Heart left ventricle (tissue), 16 donors: ENCODE results near the gene BST1. TPM values are rescaled to one million over a fixed set of nuclear protein-coding genes. Genes with fewer than 3 reads are reported as not detected.

Source experiments
- ATAC-seq, 4 donors: fragments of 200-7000 bp; cut with Tn5 transposase; one replicate each; pipeline ENCODE4 v1.9.1; 2020 to 2022; ENCODE audit warnings: moderate library complexity in 4 of 4, mild to moderate bottlenecking in 3 of 4, moderate number of reproducible peaks in 1 of 4
- DNase-seq, 5 donors: peaks; one replicate each; pipeline ENCODE4 v3.0.0-alpha.2; 2020
- H3K27ac ChIP-seq, 12 donors: fragments of 200-600 bp; sonication (generic) in 4 of 12; one replicate each; pipeline versions ENCODE4 v1.5.0 to v1.8.0; 2016 to 2022; ENCODE audit warnings: mild to moderate bottlenecking in 2 of 12
- H3K27me3 ChIP-seq, 9 donors: fragments of 200-600 bp; sonication (generic) in 2 of 9; one replicate each; pipeline versions ENCODE4 v1.5.1 to v1.8.0; 2016 to 2022; ENCODE audit warnings: mild to moderate bottlenecking in 3 of 9
- H3K36me3 ChIP-seq, 9 donors: fragments of 200-600 bp; sonication (generic) in 2 of 9; one replicate each; pipeline versions ENCODE4 v1.5.0 to v1.8.0; 2018 to 2022; ENCODE audit warnings: mild to moderate bottlenecking in 2 of 9
- H3K4me1 ChIP-seq, 12 donors: fragments of 200-600 bp; sonication (generic) in 4 of 12; one replicate each; pipeline versions ENCODE4 v1.5.0 to v1.8.0; 2016 to 2022; ENCODE audit warnings: mild to moderate bottlenecking in 3 of 12
- H3K4me3 ChIP-seq, 12 donors: fragments of 200-600 bp; sonication (generic) in 4 of 12; one replicate each; pipeline versions ENCODE4 v1.5.0 to v1.8.0; 2017 to 2022; ENCODE audit warnings: mild to moderate bottlenecking in 9 of 12, moderate library complexity in 4 of 12
- H3K9me3 ChIP-seq, 12 donors: fragments of 200-600 bp; sonication (generic) in 4 of 12; one replicate each; pipeline versions ENCODE4 v1.5.0 to v1.8.0; 2016 to 2022; ENCODE audit warnings: mild to moderate bottlenecking in 1 of 12
- CTCF ChIP-seq, 12 donors: fragments of 200-600 bp; sonication (generic) in 4 of 12; IDR thresholded peaks; one replicate each; pipeline versions ENCODE4 v1.5.0 to v1.8.0; 2018 to 2022; ENCODE audit warnings: antibody characterized with exemption in 12 of 12, mild to moderate bottlenecking in 5 of 12
- POLR2A ChIP-seq, 2 donors: fragments of 450-650 bp; IDR thresholded peaks; one replicate each; pipeline ENCODE4 v1.6.1; 2017; ENCODE audit warnings: antibody characterized with exemption in 2 of 2, mild to moderate bottlenecking in 2 of 2, moderate library complexity in 2 of 2
- WGBS, 4 donors: extraction: QIAGEN DNeasy Blood & Tissue Kit in 2 of 4; methylation state at CpG; one replicate each; pipeline versions ENCODE4 v1.1.5 to v1.1.7; 2013 to 2018; 5-methylcytosine and 5-hydroxymethylcytosine counted together
- intact Hi-C, 10 donors: fragments of 100-400 bp; cut with DNase I; formaldehyde crosslinking; loops; one replicate each; pipeline versions ENCODE4 v1.11.1 to v1.14.2; 2022
- polyA plus RNA-seq, 2 donors: library from polyadenylated mRNA; stranded (reverse); fragments of 200-250 nt; gene quantifications; one replicate each; pipeline ENCODE4 v1.2.3, GENCODE V29; 2013
- total RNA-seq, 9 donors: library from RNA; depleted of rRNA in 2 of 9; stranded (reverse); fragments of >200 nt in 2 of 9; fragmentation: NEBNext Ultra II Directional in 3 of 9; extraction: Animal tissue kit (Norgen Biotek cat#: 25700) in 3 of 9; gene quantifications; one replicate each; pipeline versions ENCODE4 v1.1.0 to v1.2.4, GENCODE V29; 2016 to 2023
- donor health status: ischemic (EF 13 %, LVEDD 7.1; RV severe dilation, severe dysfunction).
- donor health status: healthy with polysubstance abuse.
- donor health status: DM: no; HTN: yes; CAD: no.
- donor health status: DM: no; HTN: no; CAD: no.
- donor health status: ischemic (EF 25% LVEDD 6.9; RV normal size, moderate dysfunction).
- donor health status: ischemic (EF 25% LVEDD 5.7; RV mildly dilated, moderate dysfunction).
- donor health status: healthy.
- donor health status: DM: yes; HTN: yes; CAD: no.
- donor health status: ischemic (EF 35%, LVEDD 5.7; RV mildly dilated, moderate dysfunction).
- donor health status: nonischemic (EF 11% LVEDD 7.7; RV severe dilation, severe dysfunction).
- donor health status: DM: yes; HTN: yes; CAD: no.
- donor health status: PGD.
- donor health status: ischemic (EF 29% LVEDD 5.4; RV normal size, mild dysfunction).
- donor health status: nonischemic (EF 23%, LVEDD 6.1; RV moderate dilation, normal function).

BST1 gene
- total and polyA plus RNA-seq, 11 donors, result 1.3 to 18.4 (median 2.1) TPM

DNA sequence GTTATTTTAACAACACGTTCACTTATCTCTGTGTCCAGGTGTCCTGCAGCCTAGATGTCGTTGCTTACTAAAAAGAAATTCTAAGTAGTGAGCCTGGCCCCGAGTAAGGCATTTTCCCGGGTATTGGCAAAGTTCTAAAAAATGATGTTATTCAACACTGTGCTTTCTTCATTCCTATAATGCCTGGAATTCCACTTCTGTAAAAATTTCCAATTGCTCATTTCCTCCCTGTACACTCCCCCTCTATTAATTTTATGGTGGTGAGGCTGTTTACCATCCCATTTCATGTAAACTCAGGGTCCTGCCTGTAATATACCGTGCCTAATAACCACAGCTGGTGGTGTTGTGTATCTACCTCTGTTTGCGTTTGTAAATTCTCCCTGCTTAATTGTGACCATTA, 14.2 kb downstream of the BST1 start:
- intact Hi-C loops, result loop anchor here in 1 of 10 donors (5.0 kb wide), 1 partner anchor 65 kb away; no protein-coding TSS in a partner anchor
- peaks cover 0 to 27% (median 0%) of the 10 kb centered on the region in 9 donors for H3K36me3 ChIP-seq
- TF ChIP-seq CTCF (IDR thresholded peaks at IDR 0.05) (no peak), POLR2A (IDR thresholded peaks at IDR 0.05) (no peak)
- ATAC-seq (no peak), DNase-seq (no peak)
- 78 to 87% (median 81%) methylated on average over 6 of the region's 6 CpGs for WGBS, 4 donors
- no peak overlapping the region for H3K4me3 ChIP-seq
- peaks cover 0 to 13% (median 0%) of the 10 kb centered on the region in 12 donors for H3K4me1 ChIP-seq
- no peak overlapping the region for H3K27ac ChIP-seq
- no peaks in the 10 kb centered on the region for H3K9me3 ChIP-seq
- H3K27me3 ChIP-seq, result no peaks in the 10 kb centered on the region

DNA sequence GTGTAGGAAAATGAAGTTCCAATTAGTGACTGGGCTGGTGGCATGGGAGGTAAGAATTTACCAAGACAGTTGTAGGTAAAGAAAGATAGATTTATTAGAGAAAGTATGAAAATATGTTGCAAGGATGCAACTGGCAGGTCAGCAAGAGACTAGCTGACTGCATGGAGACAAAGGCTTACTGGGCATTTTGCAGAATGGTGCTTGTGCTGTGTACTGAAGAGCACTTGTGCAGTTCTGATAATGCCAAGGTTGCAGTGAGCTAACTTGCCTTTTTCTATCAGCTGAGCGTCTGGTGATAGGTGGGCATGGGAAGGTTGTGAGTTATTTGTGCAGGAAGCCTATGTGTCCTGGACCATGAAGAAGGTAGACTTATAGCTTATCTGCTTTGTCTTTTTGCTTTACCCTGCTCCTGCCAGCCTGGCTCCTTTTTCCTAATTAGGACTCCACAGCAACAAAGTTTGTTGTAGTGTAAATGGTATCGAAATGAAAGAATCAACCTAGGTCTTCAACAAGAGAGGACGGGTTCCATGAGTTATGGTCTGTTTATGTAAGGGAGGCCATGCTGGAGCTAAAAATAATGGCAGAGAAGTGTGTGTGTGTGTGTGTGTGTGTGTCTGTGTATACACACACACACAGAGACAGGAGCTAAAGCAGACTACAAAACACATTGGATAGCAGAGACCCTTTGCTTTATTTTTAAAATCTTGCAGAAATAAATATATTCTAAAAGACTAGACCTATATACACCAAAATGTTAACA, 15.0 kb downstream of the BST1 start:
- DNase-seq (no peak), ATAC-seq (peak in 3 of 4 donors; percentile 42 to 56 (median 45))
- H3K4me3 ChIP-seq, result no peak overlapping the region
- intact Hi-C loops, result loop anchor here in 1 of 10 donors (5.0 kb wide), 1 partner anchor 64 kb away; no protein-coding TSS in a partner anchor
- WGBS, 4 donors, result 65 to 73% (median 68%) methylated on average over 3 of the region's 3 CpGs
- peaks cover 0 to 25% (median 0%) of the 10 kb centered on the region in 9 donors for H3K36me3 ChIP-seq
- H3K4me1 ChIP-seq, result peaks cover 0 to 13% (median 0%) of the 10 kb centered on the region in 12 donors
- peak overlapping the region in 1 of 12 donors; percentile 33 for H3K27ac ChIP-seq
- H3K9me3 ChIP-seq, result no peaks in the 10 kb centered on the region
- TF ChIP-seq CTCF (IDR thresholded peaks at IDR 0.05) (no peak), POLR2A (IDR thresholded peaks at IDR 0.05) (no peak)
- H3K27me3 ChIP-seq, result no peaks in the 10 kb centered on the region

DNA sequence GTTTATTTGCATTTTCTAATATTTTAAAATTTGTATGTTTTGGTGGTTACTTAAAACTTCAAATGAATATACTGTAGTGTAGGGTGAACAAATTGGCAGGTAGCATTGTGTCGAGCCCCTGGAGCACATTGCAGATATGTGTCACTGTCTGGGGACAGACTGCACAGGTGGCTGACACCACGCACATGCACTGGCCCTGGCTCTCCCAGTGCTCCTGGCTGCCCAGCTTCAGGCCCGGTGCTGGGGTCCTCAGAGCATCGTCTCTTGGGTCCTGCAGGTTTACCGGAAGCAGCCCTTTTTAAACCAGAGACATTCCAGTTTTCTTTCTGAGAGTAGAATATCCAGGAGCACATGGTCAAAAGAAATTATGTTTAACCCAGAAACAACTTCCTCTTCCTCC, 15.6 kb downstream of the BST1 start:
- no peak for ATAC-seq
- intact Hi-C loops, result loop anchor here in 1 of 10 donors (5.0 kb wide), 1 partner anchor 64 kb away; no protein-coding TSS in a partner anchor
- 88 to 90% (median 89%) methylated on average over 5 of the region's 5 CpGs for WGBS, 4 donors
- H3K4me3 ChIP-seq, result no peak overlapping the region
- no peak for TF ChIP-seq CTCF (IDR thresholded peaks at IDR 0.05)
- no peak for TF ChIP-seq POLR2A (IDR thresholded peaks at IDR 0.05)
- H3K36me3 ChIP-seq, result peaks cover 0 to 25% (median 0%) of the 10 kb centered on the region in 9 donors
- H3K27me3 ChIP-seq, result no peaks in the 10 kb centered on the region
- H3K9me3 ChIP-seq, result no peaks in the 10 kb centered on the region
- H3K27ac ChIP-seq, result peak overlapping the region in 1 of 12 donors; percentile 33
- peaks cover 0 to 13% (median 0%) of the 10 kb centered on the region in 12 donors for H3K4me1 ChIP-seq
- DNase-seq, result no peak

DNA sequence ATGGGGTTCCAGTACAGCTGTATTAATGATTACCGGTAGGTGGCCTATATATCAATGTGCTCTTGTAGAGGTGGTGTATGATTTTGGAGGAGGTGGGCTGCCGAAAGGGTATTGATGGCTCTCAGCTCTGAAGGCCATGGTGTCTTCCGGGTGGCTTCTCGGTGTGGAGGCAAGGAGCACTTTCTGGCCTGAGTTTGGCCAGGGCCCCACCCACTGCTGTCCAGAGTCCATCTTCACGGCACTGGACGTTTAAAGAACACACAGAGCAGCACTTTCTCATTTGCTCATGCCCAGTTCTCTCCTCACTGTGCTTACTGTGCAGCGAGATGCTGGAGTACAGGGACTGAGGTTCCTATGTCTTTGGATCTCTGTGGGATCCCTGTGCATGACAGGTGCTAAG, 16.1 kb downstream of the BST1 start:
- Histone ChIP-seq H3K36me3 (peaks cover 0 to 30% (median 0%) of the 10 kb centered on the region in 9 donors), H3K9me3 (no peaks in the 10 kb centered on the region), H3K27ac (peak overlapping the region in 1 of 12 donors; percentile 33), H3K4me3 (no peak overlapping the region), H3K27me3 (no peaks in the 10 kb centered on the region), H3K4me1 (peaks cover 0 to 13% (median 0%) of the 10 kb centered on the region in 12 donors)
- ATAC-seq, result no peak
- no peak for DNase-seq
- intact Hi-C loops, result loop anchor here in 1 of 10 donors (5.0 kb wide), 1 partner anchor 63 kb away; no protein-coding TSS in a partner anchor
- WGBS, 4 donors, result 95 to 98% (median 95%) methylated on average over 7 of the region's 7 CpGs
- no peak for TF ChIP-seq CTCF (IDR thresholded peaks at IDR 0.05)
- no peak for TF ChIP-seq POLR2A (IDR thresholded peaks at IDR 0.05)
